ENCODE results near the gene KRTAP4-3.
"Not testable (repeated sequence)": the region's sequence is repeated elsewhere in the genome, so short reads cannot be mapped to it uniquely, and the experiment has no call there.

Gene KRTAP4-3

DNA sequence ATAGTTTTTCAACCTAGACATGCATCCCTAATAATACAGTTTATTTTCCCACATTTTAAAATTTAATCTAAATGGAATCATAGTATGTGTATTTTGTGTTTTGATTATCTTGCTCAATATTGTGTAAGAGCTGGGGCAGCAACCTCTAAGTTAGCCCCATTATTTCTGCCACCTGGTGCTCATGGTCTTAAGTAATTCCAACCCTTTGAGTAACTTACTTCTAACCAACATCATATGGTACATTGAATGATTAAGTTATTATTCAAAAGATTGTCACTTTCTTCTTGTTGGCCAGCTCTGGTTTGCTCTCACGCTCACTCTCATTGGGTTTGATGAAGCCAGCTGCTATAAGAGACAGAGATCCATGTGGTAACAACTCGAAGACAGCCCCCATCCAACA, 3.9 kb upstream of the KRTAP4-3 start:
- TF ChIP-seq, protein P1, sequence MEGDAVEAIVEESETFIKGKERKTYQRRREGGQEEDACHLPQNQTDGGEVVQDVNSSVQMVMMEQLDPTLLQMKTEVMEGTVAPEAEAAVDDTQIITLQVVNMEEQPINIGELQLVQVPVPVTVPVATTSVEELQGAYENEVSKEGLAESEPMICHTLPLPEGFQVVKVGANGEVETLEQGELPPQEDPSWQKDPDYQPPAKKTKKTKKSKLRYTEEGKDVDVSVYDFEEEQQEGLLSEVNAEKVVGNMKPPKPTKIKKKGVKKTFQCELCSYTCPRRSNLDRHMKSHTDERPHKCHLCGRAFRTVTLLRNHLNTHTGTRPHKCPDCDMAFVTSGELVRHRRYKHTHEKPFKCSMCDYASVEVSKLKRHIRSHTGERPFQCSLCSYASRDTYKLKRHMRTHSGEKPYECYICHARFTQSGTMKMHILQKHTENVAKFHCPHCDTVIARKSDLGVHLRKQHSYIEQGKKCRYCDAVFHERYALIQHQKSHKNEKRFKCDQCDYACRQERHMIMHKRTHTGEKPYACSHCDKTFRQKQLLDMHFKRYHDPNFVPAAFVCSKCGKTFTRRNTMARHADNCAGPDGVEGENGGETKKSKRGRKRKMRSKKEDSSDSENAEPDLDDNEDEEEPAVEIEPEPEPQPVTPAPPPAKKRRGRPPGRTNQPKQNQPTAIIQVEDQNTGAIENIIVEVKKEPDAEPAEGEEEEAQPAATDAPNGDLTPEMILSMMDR (conservative IDR thresholded peaks at IDR 0.05), result no peak
- no peak for TF ChIP-seq ZFX (IDR thresholded peaks at IDR 0.05)
- H3K27ac ChIP-seq, result no peak overlapping the region

- no peak overlapping the region for H3K27ac ChIP-seq
- no peak for TF ChIP-seq ZFX (IDR thresholded peaks at IDR 0.05)
- TF ChIP-seq, protein P1 (conservative IDR thresholded peaks at IDR 0.05), result no peak
Observed at GRCh38 chr17:41167561-41167960, 460 bp downstream of the KRTAP4-3 start.

DNA sequence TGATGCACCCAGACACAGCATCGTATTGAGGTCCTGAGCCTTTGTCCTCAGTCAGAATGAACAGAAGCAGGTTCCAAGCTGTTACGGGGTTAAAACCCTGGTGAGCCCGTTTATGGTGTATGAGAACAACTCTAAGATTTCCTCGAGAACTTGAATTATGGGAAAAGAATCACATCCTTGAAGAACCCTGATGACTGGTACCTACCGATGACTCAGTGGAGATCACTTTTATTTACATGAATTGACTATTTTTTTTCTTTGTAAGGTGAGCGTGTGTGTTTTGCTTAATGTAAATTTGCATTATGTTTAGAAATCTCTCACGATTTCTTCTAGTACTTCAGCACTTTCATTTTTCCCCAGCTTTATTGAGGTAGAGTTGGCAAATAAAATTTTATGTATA, 4.2 kb downstream of the KRTAP4-3 start:
- TF ChIP-seq, protein P1 (conservative IDR thresholded peaks at IDR 0.05), result no peak
- no peak for TF ChIP-seq ZFX (IDR thresholded peaks at IDR 0.05)
- H3K27ac ChIP-seq, result no peak overlapping the region

DNA sequence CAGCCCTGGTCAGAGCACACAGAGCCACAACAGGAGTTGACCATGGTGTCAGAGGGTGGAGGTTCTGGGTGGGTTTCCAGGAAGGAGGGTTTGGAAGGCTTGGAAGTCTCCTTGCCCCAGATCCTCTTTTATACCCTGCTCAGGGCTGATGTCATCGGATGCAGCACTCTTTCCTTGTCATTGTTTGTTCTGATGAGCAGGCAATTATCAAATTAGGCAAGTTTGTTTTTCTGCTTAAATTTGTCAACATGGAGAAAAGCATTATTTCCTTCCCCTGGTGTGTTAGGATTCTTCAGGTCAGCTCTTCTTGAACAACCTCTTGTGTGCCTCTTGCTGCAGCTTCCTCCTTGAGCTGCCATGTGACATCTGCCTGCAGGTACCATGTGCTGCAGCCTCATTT, 7.4 kb downstream of the KRTAP4-3 start, which contains the start of gene KRTAP4-4:
TSS of gene KRTAP4-4 (minus strand) at position 101 of the 400 bp plus-strand sequence. CDS start at position 44, 57 bp downstream.
- TF ChIP-seq, protein P1 (conservative IDR thresholded peaks at IDR 0.05), result no peak
- H3K27ac ChIP-seq, result no peak within 1 kb of the TSS

- not testable (repeated sequence) for H3K27ac ChIP-seq
Observed at GRCh38 chr17:41160190-41160589, 7.8 kb downstream of the KRTAP4-3 start.

- no peak overlapping the region for H3K27ac ChIP-seq
- no peak for TF ChIP-seq ZFX (IDR thresholded peaks at IDR 0.05)
- TF ChIP-seq, protein P1 (conservative IDR thresholded peaks at IDR 0.05), result no peak
Observed at GRCh38 chr17:41153856-41154255, 14.2 kb downstream of the KRTAP4-3 start.

GRCh38 chr17:41151525-41151924, 16.5 kb downstream of the KRTAP4-3 start:
- H3K27ac ChIP-seq, result no peak overlapping the region
- TF ChIP-seq, protein P1 (conservative IDR thresholded peaks at IDR 0.05), result no peak
- no peak for TF ChIP-seq ZFX (IDR thresholded peaks at IDR 0.05)

- H3K27ac ChIP-seq, result no peak overlapping the region
- TF ChIP-seq ZFX (IDR thresholded peaks at IDR 0.05), result no peak
- TF ChIP-seq, protein P1 (conservative IDR thresholded peaks at IDR 0.05), result no peak
Observed at GRCh38 chr17:41150026-41150425, 18.0 kb downstream of the KRTAP4-3 start.
